Spleen (tissue), 11 donors: Measurements from ENCODE around the gene SLC34A3. TPM values are rescaled to one million over a fixed set of nuclear protein-coding genes. Genes with fewer than 3 reads are reported as not detected.

ENCODE experiments used
- DNase-seq: peaks from one replicate; pipeline ENCODE4 v3.0.0-alpha.2; 2020
- H3K27ac ChIP-seq, 8 donors: fragments of 200-600 bp; sonication (generic) in 7 of 8; 1 replicate in 4 of 8; 2 replicates in 4 of 8; pipeline versions ENCODE4 v1.5.0 to v1.8.0; 2016 to 2021; ENCODE audit warnings: inconsistent platforms in 4 of 8, mild to moderate bottlenecking in 4 of 8, moderate library complexity in 1 of 8
- H3K27me3 ChIP-seq, 7 donors: fragments of 200-600 bp; sonication (generic) in 6 of 7; replicated peaks in 1 of 7; 1 replicate in 4 of 7; 2 replicates in 3 of 7; pipeline versions ENCODE4 v1.5.0 to v1.8.0; 2016 to 2021; ENCODE audit warnings: inconsistent platforms in 3 of 7, mild to moderate bottlenecking in 1 of 7
- H3K36me3 ChIP-seq, 6 donors: fragments of 200-600 bp; sonication (generic) in 5 of 6; 1 replicate in 4 of 6; 2 replicates in 2 of 6; pipeline versions ENCODE4 v1.5.0 to v1.8.0; 2016 to 2021; ENCODE audit warnings: inconsistent platforms in 2 of 6
- H3K4me1 ChIP-seq, 6 donors: fragments of 200-600 bp; sonication (generic) in 5 of 6; 1 replicate in 3 of 6; 2 replicates in 3 of 6; pipeline versions ENCODE4 v1.5.0 to v1.8.0; 2016 to 2021; ENCODE audit warnings: inconsistent platforms in 3 of 6
- H3K4me3 ChIP-seq, 8 donors: fragments of 200-600 bp; sonication (generic) in 7 of 8; 1 replicate in 4 of 8; 2 replicates in 4 of 8; pipeline versions ENCODE4 v1.5.0 to v1.8.0; 2016 to 2021; ENCODE audit warnings: inconsistent platforms in 4 of 8, mild to moderate bottlenecking in 4 of 8, moderate library complexity in 2 of 8
- H3K9me3 ChIP-seq, 8 donors: fragments of 200-600 bp; sonication (generic) in 7 of 8; 1 replicate in 4 of 8; 2 replicates in 4 of 8; pipeline versions ENCODE4 v1.5.0 to v1.8.0; 2016 to 2021; ENCODE audit warnings: inconsistent platforms in 4 of 8
- POLR2A ChIP-seq, 3 donors: fragments of 450-650 bp; IDR thresholded peaks; one replicate each; pipeline ENCODE4 v1.5.1; 2017; ENCODE audit warnings: antibody characterized with exemption in 3 of 3, mild to moderate bottlenecking in 1 of 3
- POLR2AphosphoS5 ChIP-seq, 3 donors: sonication (generic); formaldehyde crosslinking; IDR thresholded peaks; one replicate each; pipeline ENCODE4 v1.5.1; 2017; ENCODE audit warnings: antibody characterized with exemption in 3 of 3
- WGBS, 5 donors: extraction: QIAGEN DNeasy Blood & Tissue Kit in 3 of 5; methylation state at CpG; one replicate each; pipeline versions ENCODE4 v1.1.5 to v1.1.7; 2013 to 2018; 5-methylcytosine and 5-hydroxymethylcytosine counted together
- intact Hi-C: fragments of 100-400 bp; cut with DNase I; formaldehyde crosslinking; loops from one replicate; pipeline ENCODE4 v1.15.0; 2023; ENCODE audit warnings: low total_unique reads
- polyA plus RNA-seq, 3 donors: library from polyadenylated mRNA; stranded (reverse); fragments of 200-250 nt; gene quantifications; one replicate each; pipeline ENCODE4 v1.2.1, GENCODE V29; 2013
- total RNA-seq, 7 donors: library from RNA; depleted of rRNA in 3 of 7; stranded (reverse); fragments of >200 nt in 3 of 7; fragmentation: NEBNext Ultra II Directional in 4 of 7; extraction: Animal tissue kit (Norgen Biotek cat#: 25700) in 4 of 7; gene quantifications; one replicate each; pipeline versions ENCODE4 v1.1.0 to v1.2.1, GENCODE V29; 2016 to 2021
- TF ChIP-seq, protein P1 (sequence below), 11 experiments: fragments of 200-600 bp in 7 of 11; fragments of 450-650 bp in 4 of 11; sonication (generic) in 4 of 11; IDR thresholded peaks in 8 of 11; conservative IDR thresholded peaks in 3 of 11; 1 replicate in 7 of 11; 2 replicates in 4 of 11; pipeline versions ENCODE4 v1.4.0 to v1.8.0; 2016 to 2021; ENCODE audit warnings: antibody characterized with exemption in 11 of 11, inconsistent platforms in 4 of 11, mild to moderate bottlenecking in 1 of 11
- donor health status: healthy with polysubstance abuse.
- donor health status: DM: no; HTN: no; CAD: no; lungs with moderate emphysema.
- donor health status: DM: no; HTN: no; CAD: no.
- donor health status: Bipolar disorder and iron deficiency.
- donor health status: healthy.
- donor health status: DM: no; HTN: no; CAD: no.
- donor health status: DM: yes; HTN: yes; CAD: no.

Gene SLC34A3
- total and polyA plus RNA-seq, 10 donors, result not detected

DNA sequence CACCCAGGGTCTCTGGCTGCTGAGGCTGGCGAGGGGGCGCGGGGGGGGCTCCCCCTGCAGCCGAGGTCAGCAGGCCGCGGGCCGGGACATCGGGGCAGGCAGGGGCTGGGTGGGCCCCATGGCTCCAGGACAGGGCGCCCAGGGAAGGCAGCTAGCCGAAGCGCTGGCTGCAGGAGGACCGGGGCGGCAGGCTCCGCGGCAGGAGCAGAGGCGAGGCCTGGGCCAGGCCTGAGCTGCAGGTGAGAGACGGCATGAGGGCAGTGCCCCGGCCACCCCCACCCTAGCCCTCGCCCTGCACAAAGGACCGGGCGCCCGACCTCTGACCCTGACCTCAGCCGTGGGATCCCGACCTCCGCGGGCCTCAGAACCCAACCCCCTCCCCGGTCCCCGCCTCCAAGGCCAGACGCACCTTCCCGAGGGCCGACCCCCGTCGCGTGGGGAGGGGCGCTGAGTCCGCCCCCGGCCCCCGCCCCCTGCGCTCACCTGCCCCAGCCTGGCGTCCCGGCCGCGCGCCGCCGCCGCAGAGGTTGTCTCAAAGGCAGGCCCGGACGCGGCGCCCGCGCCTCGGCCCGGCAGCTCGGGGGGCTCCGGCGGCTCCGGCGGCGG lies 9.1 kb upstream of the SLC34A3 start:
- peaks cover 8 to 69% (median 42%) of the 10 kb centered on the region in 6 donors for H3K4me1 ChIP-seq
- intact Hi-C loops, result loop anchor here (2.0 to 5.0 kb wide), 2 partner anchors 17 to 104 kb away; partner anchors contain the start of genes NDOR1 and TMEM203
- no peak overlapping the region for H3K27ac ChIP-seq
- peaks cover 0 to 18% (median 4%) of the 10 kb centered on the region in 7 donors for H3K27me3 ChIP-seq
- H3K36me3 ChIP-seq, result peaks cover 0 to 17% (median under 1%) of the 10 kb centered on the region in 6 donors
- no peak for DNase-seq
- TF ChIP-seq POLR2AphosphoS5 (IDR thresholded peaks at IDR 0.05), result no peak
- no peak for TF ChIP-seq POLR2A (IDR thresholded peaks at IDR 0.05)
- TF ChIP-seq, protein P1, sequence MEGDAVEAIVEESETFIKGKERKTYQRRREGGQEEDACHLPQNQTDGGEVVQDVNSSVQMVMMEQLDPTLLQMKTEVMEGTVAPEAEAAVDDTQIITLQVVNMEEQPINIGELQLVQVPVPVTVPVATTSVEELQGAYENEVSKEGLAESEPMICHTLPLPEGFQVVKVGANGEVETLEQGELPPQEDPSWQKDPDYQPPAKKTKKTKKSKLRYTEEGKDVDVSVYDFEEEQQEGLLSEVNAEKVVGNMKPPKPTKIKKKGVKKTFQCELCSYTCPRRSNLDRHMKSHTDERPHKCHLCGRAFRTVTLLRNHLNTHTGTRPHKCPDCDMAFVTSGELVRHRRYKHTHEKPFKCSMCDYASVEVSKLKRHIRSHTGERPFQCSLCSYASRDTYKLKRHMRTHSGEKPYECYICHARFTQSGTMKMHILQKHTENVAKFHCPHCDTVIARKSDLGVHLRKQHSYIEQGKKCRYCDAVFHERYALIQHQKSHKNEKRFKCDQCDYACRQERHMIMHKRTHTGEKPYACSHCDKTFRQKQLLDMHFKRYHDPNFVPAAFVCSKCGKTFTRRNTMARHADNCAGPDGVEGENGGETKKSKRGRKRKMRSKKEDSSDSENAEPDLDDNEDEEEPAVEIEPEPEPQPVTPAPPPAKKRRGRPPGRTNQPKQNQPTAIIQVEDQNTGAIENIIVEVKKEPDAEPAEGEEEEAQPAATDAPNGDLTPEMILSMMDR (IDR thresholded peaks at IDR 0.05 in 8 of 11, conservative IDR thresholded peaks at IDR 0.05 in 3 of 11), result no peak
- no peaks in the 10 kb centered on the region for H3K9me3 ChIP-seq
- H3K4me3 ChIP-seq, result peak overlapping the region in 6 of 8 donors; percentile 13 to 81 (median 30)
- 7 to 18% (median 10%) methylated on average over 13 to 61 of the region's 61 CpGs for WGBS, 5 donors

DNA sequence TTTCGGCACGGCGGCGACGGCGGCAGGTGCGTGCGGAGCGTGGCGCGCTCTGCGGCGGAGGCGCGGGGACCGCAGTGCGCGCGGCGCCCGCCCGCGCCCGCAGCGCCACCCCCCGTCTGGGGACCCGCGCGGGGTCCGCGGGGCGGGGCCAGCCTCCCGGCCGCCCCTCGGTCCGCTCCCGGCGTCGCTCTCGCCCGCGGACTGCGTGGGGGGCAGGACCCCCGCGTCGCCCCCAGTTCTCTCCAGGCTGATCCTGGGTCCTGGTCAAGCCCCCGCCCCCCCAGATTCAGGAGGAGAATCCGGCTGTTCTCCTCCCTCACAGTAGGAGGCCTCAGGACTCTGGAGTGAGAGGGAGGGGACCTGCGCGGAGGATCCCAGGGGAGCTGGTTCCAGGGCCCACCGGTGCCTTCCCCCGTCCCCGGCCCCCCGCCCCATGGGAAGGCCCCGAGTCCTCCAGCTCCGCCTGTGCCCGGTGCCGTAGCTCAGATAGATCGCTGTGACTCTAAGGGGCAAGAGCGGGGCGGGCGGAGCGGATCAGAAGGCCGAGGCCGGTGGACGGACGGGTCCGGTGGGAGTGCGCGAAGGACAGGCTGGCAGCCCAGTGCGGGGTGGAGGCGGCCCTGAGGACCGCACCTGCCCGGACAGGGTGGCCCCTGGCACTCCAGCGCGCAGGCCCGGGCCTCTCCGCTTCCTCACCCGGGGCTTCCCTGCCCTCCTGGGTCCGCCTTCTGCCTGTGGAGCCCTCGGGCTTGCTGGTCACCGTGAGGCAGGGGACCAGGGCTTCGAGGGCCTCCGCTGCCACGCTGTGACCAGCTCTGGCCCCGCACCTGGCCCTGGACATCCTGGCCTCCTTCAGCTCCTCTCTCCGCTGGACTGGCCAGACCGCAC lies 8.3 kb upstream of the SLC34A3 start, which contains the start of gene RNF208:
Gene RNF208 (minus strand): TSS at position 51 of the 888 bp plus-strand sequence. CDS start 1,028 bp downstream, outside the sequence.
- Histone ChIP-seq H3K27ac (peak within 1 kb of the TSS; percentile 37 to 94 (median 90)), H3K4me1 (peaks cover 8 to 66% (median 40%) of the 10 kb centered on the region in 6 donors), H3K9me3 (no peaks in the 10 kb centered on the region), H3K27me3 (peaks cover 0 to 26% (median 4%) of the 10 kb centered on the region in 7 donors), H3K4me3 (peak within 1 kb of the TSS; percentile 29 to 81 (median 62)), H3K36me3 (peaks cover 0 to 8% (median 0%) of the 10 kb centered on the region in 6 donors)
- TF ChIP-seq, protein P1 (IDR thresholded peaks at IDR 0.05 in 8 of 11, conservative IDR thresholded peaks at IDR 0.05 in 3 of 11), result no peak
- TF ChIP-seq POLR2A (IDR thresholded peaks at IDR 0.05) (no peak), POLR2AphosphoS5 (IDR thresholded peaks at IDR 0.05) (no peak)
- intact Hi-C loops, result loop anchor here (2.0 to 5.0 kb wide), 2 partner anchors 18 to 105 kb away; partner anchors contain the start of genes NDOR1 and TMEM203
- WGBS, 5 donors, result 3 to 8% (median 5%) methylated on average over 28 to 88 of the region's 88 CpGs
- DNase-seq, result peak; percentile 88

DNA sequence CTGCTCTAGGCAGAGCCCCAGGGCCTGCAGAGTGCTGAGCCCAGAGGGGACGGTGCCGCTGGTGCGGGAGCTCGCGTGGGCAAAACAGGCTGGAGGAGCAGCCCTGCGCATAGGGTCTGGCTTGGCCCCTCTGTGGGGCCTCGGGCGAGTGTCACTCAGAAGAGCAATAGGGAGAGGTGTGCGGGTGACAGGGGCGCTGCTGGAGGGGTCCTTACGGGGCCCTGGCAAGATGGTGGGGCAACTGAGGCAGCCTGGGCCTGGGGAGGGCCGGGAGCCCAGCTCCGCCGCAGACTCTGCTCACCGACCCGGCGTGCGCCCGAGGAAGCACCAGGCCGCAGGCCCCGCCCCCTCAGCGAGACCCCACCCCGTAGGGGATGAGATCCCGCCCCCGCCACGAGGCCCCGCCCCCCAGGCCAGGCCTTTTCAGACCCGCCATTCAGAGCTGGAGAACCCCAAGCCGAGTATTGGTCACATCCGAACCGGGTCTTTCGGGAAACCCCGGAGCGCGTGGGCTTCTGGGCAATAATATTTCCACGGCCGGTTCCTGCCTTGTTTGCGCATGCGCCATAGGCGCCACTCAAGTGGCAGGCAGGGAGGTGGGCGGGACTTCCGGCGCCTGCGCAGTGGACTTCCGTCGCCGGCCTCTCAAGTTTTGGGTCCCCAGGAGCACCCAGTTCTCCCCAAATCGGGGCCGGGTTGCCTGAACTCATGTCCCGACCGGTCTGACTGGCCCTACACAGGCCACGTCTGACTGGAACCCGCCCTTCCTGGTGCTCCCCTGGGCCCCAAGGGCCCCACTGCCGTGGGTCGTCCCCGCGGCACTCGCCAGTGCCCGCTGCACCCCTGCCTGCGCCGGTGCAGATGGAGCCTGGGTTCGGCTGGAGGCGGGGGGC lies 7.4 kb upstream of the SLC34A3 start:
- intact Hi-C loops, result loop anchor here (2.0 to 5.0 kb wide), 2 partner anchors 19 to 106 kb away; partner anchors contain the start of genes NDOR1 and TMEM203
- peak overlapping the region; percentile 54 to 81 (median 63) for H3K4me3 ChIP-seq
- H3K9me3 ChIP-seq, result no peaks in the 10 kb centered on the region
- 0 to 1% (median 1%) methylated on average over 24 to 63 of the region's 63 CpGs for WGBS, 5 donors
- peaks cover 8 to 60% (median 34%) of the 10 kb centered on the region in 6 donors for H3K4me1 ChIP-seq
- H3K36me3 ChIP-seq, result no peaks in the 10 kb centered on the region
- TF ChIP-seq POLR2A (IDR thresholded peaks at IDR 0.05) (peak in 2 of 3 donors; percentile 39 to 44), POLR2AphosphoS5 (IDR thresholded peaks at IDR 0.05) (peak; percentile 86 to 90 (median 88))
- TF ChIP-seq, protein P1 (IDR thresholded peaks at IDR 0.05 in 8 of 11, conservative IDR thresholded peaks at IDR 0.05 in 3 of 11), result peak in 1 of 11 experiments; percentile 22
- H3K27ac ChIP-seq, result peak overlapping the region; percentile 86 to 94 (median 90)
- peak; percentile 99 for DNase-seq
- peaks cover 0 to 33% (median 7%) of the 10 kb centered on the region in 7 donors for H3K27me3 ChIP-seq
